WTC11 (cell line): ENCODE measurements around the gene NRDC.

ENCODE experiments used
- ATF2 ChIP-seq: sonication (generic); formaldehyde crosslinking; IDR thresholded peaks from 2 replicates; pipeline ENCODE4 v1.8.1; 2022; ENCODE audit warnings: low read depth, missing genetic modification reagents, borderline replicate concordance
- KAT7 ChIP-seq: sonication (generic); formaldehyde crosslinking; IDR thresholded peaks from 2 replicates; pipeline ENCODE4 v1.8.1; 2023; ENCODE audit warnings: missing genetic modification reagents, mild to moderate bottlenecking, borderline replicate concordance
- NR1H2 ChIP-seq: sonication (generic); formaldehyde crosslinking; IDR thresholded peaks from 2 replicates; pipeline ENCODE4 v1.9.0; 2021; ENCODE audit warnings: mild to moderate bottlenecking, moderate library complexity, missing genetic modification reagents
- OVOL2 ChIP-seq: fragments of 250-450 bp; sonication (Bioruptor Pico); IDR thresholded peaks from 2 replicates; pipeline ENCODE4 v1.9.0; 2021; ENCODE audit warnings: mild to moderate bottlenecking, borderline replicate concordance
- TEAD1 ChIP-seq: sonication (generic); formaldehyde crosslinking; IDR thresholded peaks from 2 replicates; pipeline ENCODE4 v1.8.0; 2022; ENCODE audit warnings: mild to moderate bottlenecking, missing genetic modification reagents
- TP53 ChIP-seq: sonication (generic); formaldehyde crosslinking; IDR thresholded peaks from 2 replicates; pipeline ENCODE4 v1.8.1; 2023; ENCODE audit warnings: mild to moderate bottlenecking, missing genetic modification reagents
- USF1 ChIP-seq: sonication (generic); formaldehyde crosslinking; IDR thresholded peaks from 2 replicates; pipeline ENCODE4 v1.8.0; 2022; ENCODE audit warnings: mild to moderate bottlenecking, missing genetic modification reagents
- TF ChIP-seq, protein P1 (sequence below): sonication (generic); formaldehyde crosslinking; IDR thresholded peaks from 2 replicates; pipeline ENCODE4 v1.8.1; 2023; ENCODE audit warnings: mild to moderate bottlenecking, missing genetic modification reagents, borderline replicate concordance
- TF ChIP-seq, protein P2 (sequence below): fragments of 200-600 bp; IDR thresholded peaks from 2 replicates; pipeline ENCODE4 v1.8.0; 2022; ENCODE audit warnings: antibody characterized with exemption
- TF ChIP-seq, protein P3 (sequence below): sonication (generic); formaldehyde crosslinking; IDR thresholded peaks from 2 replicates; pipeline ENCODE4 v1.8.0; 2022; ENCODE audit warnings: mild to moderate bottlenecking, missing genetic modification reagents
- TF ChIP-seq, protein P4 (sequence below): sonication (generic); formaldehyde crosslinking; IDR thresholded peaks from 2 replicates; pipeline ENCODE4 v1.8.0; 2023; ENCODE audit warnings: missing genetic modification reagents

- TF ChIP-seq TP53 (no peak), USF1 (CRISPR knock-in tag) (no peak), OVOL2 (CRISPR knock-in tag) (no peak), NR1H2 (CRISPR knock-in tag) (no peak), TEAD1 (CRISPR knock-in tag) (no peak), KAT7 (CRISPR knock-in tag) (no peak), ATF2 (no peak)
- TF ChIP-seq, protein P1, sequence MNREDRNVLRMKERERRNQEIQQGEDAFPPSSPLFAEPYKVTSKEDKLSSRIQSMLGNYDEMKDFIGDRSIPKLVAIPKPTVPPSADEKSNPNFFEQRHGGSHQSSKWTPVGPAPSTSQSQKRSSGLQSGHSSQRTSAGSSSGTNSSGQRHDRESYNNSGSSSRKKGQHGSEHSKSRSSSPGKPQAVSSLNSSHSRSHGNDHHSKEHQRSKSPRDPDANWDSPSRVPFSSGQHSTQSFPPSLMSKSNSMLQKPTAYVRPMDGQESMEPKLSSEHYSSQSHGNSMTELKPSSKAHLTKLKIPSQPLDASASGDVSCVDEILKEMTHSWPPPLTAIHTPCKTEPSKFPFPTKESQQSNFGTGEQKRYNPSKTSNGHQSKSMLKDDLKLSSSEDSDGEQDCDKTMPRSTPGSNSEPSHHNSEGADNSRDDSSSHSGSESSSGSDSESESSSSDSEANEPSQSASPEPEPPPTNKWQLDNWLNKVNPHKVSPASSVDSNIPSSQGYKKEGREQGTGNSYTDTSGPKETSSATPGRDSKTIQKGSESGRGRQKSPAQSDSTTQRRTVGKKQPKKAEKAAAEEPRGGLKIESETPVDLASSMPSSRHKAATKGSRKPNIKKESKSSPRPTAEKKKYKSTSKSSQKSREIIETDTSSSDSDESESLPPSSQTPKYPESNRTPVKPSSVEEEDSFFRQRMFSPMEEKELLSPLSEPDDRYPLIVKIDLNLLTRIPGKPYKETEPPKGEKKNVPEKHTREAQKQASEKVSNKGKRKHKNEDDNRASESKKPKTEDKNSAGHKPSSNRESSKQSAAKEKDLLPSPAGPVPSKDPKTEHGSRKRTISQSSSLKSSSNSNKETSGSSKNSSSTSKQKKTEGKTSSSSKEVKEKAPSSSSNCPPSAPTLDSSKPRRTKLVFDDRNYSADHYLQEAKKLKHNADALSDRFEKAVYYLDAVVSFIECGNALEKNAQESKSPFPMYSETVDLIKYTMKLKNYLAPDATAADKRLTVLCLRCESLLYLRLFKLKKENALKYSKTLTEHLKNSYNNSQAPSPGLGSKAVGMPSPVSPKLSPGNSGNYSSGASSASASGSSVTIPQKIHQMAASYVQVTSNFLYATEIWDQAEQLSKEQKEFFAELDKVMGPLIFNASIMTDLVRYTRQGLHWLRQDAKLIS (CRISPR knock-in tag), result no peak
- TF ChIP-seq, protein P2, sequence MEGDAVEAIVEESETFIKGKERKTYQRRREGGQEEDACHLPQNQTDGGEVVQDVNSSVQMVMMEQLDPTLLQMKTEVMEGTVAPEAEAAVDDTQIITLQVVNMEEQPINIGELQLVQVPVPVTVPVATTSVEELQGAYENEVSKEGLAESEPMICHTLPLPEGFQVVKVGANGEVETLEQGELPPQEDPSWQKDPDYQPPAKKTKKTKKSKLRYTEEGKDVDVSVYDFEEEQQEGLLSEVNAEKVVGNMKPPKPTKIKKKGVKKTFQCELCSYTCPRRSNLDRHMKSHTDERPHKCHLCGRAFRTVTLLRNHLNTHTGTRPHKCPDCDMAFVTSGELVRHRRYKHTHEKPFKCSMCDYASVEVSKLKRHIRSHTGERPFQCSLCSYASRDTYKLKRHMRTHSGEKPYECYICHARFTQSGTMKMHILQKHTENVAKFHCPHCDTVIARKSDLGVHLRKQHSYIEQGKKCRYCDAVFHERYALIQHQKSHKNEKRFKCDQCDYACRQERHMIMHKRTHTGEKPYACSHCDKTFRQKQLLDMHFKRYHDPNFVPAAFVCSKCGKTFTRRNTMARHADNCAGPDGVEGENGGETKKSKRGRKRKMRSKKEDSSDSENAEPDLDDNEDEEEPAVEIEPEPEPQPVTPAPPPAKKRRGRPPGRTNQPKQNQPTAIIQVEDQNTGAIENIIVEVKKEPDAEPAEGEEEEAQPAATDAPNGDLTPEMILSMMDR, result no peak
- TF ChIP-seq, protein P3, sequence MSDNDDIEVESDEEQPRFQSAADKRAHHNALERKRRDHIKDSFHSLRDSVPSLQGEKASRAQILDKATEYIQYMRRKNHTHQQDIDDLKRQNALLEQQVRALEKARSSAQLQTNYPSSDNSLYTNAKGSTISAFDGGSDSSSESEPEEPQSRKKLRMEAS (CRISPR knock-in tag), result no peak
- TF ChIP-seq, protein P4, sequence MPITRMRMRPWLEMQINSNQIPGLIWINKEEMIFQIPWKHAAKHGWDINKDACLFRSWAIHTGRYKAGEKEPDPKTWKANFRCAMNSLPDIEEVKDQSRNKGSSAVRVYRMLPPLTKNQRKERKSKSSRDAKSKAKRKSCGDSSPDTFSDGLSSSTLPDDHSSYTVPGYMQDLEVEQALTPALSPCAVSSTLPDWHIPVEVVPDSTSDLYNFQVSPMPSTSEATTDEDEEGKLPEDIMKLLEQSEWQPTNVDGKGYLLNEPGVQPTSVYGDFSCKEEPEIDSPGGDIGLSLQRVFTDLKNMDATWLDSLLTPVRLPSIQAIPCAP, result no peak
Observed at GRCh38 chr1:51906306-51907078, 28.0 kb upstream of the NRDC start.
